Sigmoid colon (tissue), 4 donors: ENCODE results near the gene BIVM.

ENCODE experiments used
- CTCF ChIP-seq, 4 experiments: fragments of 450-650 bp in 3 of 4; fragments of 200-600 bp in 1 of 4; IDR thresholded peaks; one replicate each; pipeline ENCODE4 v1.5.1; 2016 to 2019; ENCODE audit warnings: antibody characterized with exemption in 4 of 4, mild to moderate bottlenecking in 3 of 4, moderate library complexity in 2 of 4
- EP300 ChIP-seq, 4 donors: sonication (generic); formaldehyde crosslinking; IDR thresholded peaks; one replicate each; pipeline ENCODE4 v1.6.1; 2017; ENCODE audit warnings: antibody characterized with exemption in 4 of 4

GRCh38 chr13:102758842-102759241 is 40.1 kb upstream of the BIVM start:
- TF ChIP-seq EP300 (IDR thresholded peaks at IDR 0.05) (no peak), CTCF (IDR thresholded peaks at IDR 0.05) (no peak)
